Measurements from ENCODE around the gene MAPK1IP1L. TPM values are rescaled to one million over a fixed set of nuclear protein-coding genes. Genes with fewer than 3 reads are reported as not detected.

The MAPK1IP1L gene
- total RNA-seq, 2 donors from 2014 or later, result 106 to 114 TPM

- H3K27me3 Mint-ChIP-seq, result no peaks in the 10 kb centered on the region
- no peaks in the 10 kb centered on the region for H3K9me3 Mint-ChIP-seq
- H3K4me3 Mint-ChIP-seq, result no peak overlapping the region
- no peaks in the 10 kb centered on the region for H3K36me3 Mint-ChIP-seq (ENCODE audit: low read depth)
- H3K4me1 Mint-ChIP-seq, result peaks cover 7% of the 10 kb centered on the region
- no peak for ATAC-seq (replicated peaks)
- no peak overlapping the region for H3K27ac Mint-ChIP-seq
These were observed 64.4 kb downstream of the MAPK1IP1L start for GRCh38 chr14:55115861-55116245.

- Mint-ChIP-seq H3K36me3 (ENCODE audit: low read depth) (no peaks in the 10 kb centered on the region), H3K9me3 (no peaks in the 10 kb centered on the region), H3K27ac (no peak overlapping the region), H3K27me3 (no peaks in the 10 kb centered on the region), H3K4me3 (no peak overlapping the region), H3K4me1 (peaks cover 12% of the 10 kb centered on the region)
- no peak for ATAC-seq (replicated peaks)
These were observed 65.0 kb downstream of the MAPK1IP1L start for GRCh38 chr14:55116246-55117030.

GRCh38 chr14:55117803-55118441 lies 66.5 kb downstream of the MAPK1IP1L start:
- ATAC-seq (replicated peaks), result no peak
- H3K36me3 Mint-ChIP-seq (ENCODE audit: low read depth), result no peaks in the 10 kb centered on the region
- H3K27ac Mint-ChIP-seq, result no peak overlapping the region
- H3K4me3 Mint-ChIP-seq, result no peak overlapping the region
- peaks cover 12% of the 10 kb centered on the region for H3K4me1 Mint-ChIP-seq
- H3K9me3 Mint-ChIP-seq, result no peaks in the 10 kb centered on the region
- no peaks in the 10 kb centered on the region for H3K27me3 Mint-ChIP-seq

- Mint-ChIP-seq H3K27me3 (no peaks in the 10 kb centered on the region), H3K4me1 (peaks cover 12% of the 10 kb centered on the region), H3K9me3 (no peaks in the 10 kb centered on the region), H3K27ac (no peak overlapping the region), H3K4me3 (no peak overlapping the region), H3K36me3 (ENCODE audit: low read depth) (no peaks in the 10 kb centered on the region)
- no peak for ATAC-seq (replicated peaks)
These were observed 67.3 kb downstream of the MAPK1IP1L start for GRCh38 chr14:55118761-55119160.

Other genes starting within 250 kb of the MAPK1IP1L start
- 10 to 100 TPM; 23.7 to 36.3 TPM for gene GCH1, start 148.8 kb upstream of the MAPK1IP1L start, total RNA-seq
- 10 to 100 TPM; 39.9 to 60.0 TPM for gene WDHD1, start 24.5 kb upstream of the MAPK1IP1L start, total RNA-seq
- gene SOCS4, start 24.4 kb upstream of the MAPK1IP1L start, total RNA-seq, result 10 to 100 TPM; 17.5 to 36.5 TPM
- gene LGALS3, start 77.6 kb downstream of the MAPK1IP1L start, total RNA-seq, result 100 to 1,000 TPM in 1 of 2 donors, 10 to 100 TPM in 1; 63.4 to 258 TPM
- gene DLGAP5, start 139.9 kb downstream of the MAPK1IP1L start, total RNA-seq, result 100 to 1,000 TPM in 1 of 2 donors, 10 to 100 TPM in 1; 93.8 to 102 TPM
- 10 to 100 TPM; 16.3 to 30.1 TPM for gene FBXO34, start 219.8 kb downstream of the MAPK1IP1L start, total RNA-seq

Measured in activated T-helper 17 cell treated with anti-CD3 and anti-CD28 coated beads, Interleukin-2, amount 50 U/mL, for 72 hours (primary cell).